B cell (primary cell): ENCODE data around the gene COX20. TPM values are rescaled to one million over a fixed set of nuclear protein-coding genes. Genes with fewer than 3 reads are reported as not detected.

Experiments used
- ATAC-seq: fragments of 200-7000 bp; cut with Tn5 transposase; one replicate; pipeline ENCODE4 v1.10.0; 2021; ENCODE audit warnings: low read depth, mild to moderate bottlenecking, moderate number of reproducible peaks, moderate library complexity
- CTCF ChIA-PET: fragments of 350-600 bp; sonication (Branson Sonifier 250); formaldehyde crosslinking; loops from one replicate; lab custom pipeline; 2021; ENCODE audit warnings: antibody characterized with exemption, inconsistent platforms; lab: Charles Lee
- POLR2A ChIA-PET: fragments of 350-600 bp; sonication (Branson Sonifier 250); formaldehyde crosslinking; loops from one replicate; lab custom pipeline; 2021; ENCODE audit warnings: antibody characterized with exemption; lab: Charles Lee
- DNase-seq: peaks from one replicate; pipeline ENCODE4 v3.0.0; 2013
- H2AFZ ChIP-seq: 2 replicates; pipeline ENCODE4 v1.6.1; 2012; ENCODE audit warnings: mild to moderate bottlenecking, low read depth, low read length; ENCODE audit not compliant: insufficient read depth, poor library complexity, severe bottlenecking
- H3K27ac ChIP-seq, 2 donors: 1 replicate in 1 of 2; 2 replicates in 1 of 2; pipeline ENCODE4 v1.5.1; 2012 to 2013; ENCODE audit warnings: low read length in 2 of 2, mild to moderate bottlenecking in 2 of 2, moderate library complexity in 1 of 2
- H3K27me3 ChIP-seq, 4 experiments: fragments of 200-600 bp in 1 of 4; sonication (generic) in 1 of 4; replicated peaks in 1 of 4; 1 replicate in 2 of 4; 2 replicates in 2 of 4; pipeline versions ENCODE4 v1.6.1 to v1.7.0; 2013 to 2016; ENCODE audit warnings: low read length in 3 of 4, mild to moderate bottlenecking in 2 of 4, mixed read lengths in 1 of 4, moderate library complexity in 1 of 4; ENCODE audit not compliant: insufficient read depth in 4 of 4, control insufficient read depth in 3 of 4; ENCODE audit errors: control extremely low read depth in 1 of 4
- H3K36me3 ChIP-seq, 2 experiments: replicated peaks in 1 of 2; 1 replicate in 1 of 2; 2 replicates in 1 of 2; pipeline versions ENCODE4 v1.6.1 to v1.7.1; 2013; ENCODE audit warnings: low read length in 1 of 2; ENCODE audit not compliant: insufficient read depth in 2 of 2, control insufficient read depth in 1 of 2; ENCODE audit errors: control extremely low read depth in 1 of 2, extremely low read depth in 1 of 2
- H3K4me1 ChIP-seq, 2 donors: fragments of 200-600 bp in 1 of 2; sonication (generic) in 1 of 2; 1 replicate in 1 of 2; 2 replicates in 1 of 2; pipeline versions ENCODE4 v1.5.1 to v1.6.1; 2013 to 2017; ENCODE audit warnings: low read length in 2 of 2; ENCODE audit not compliant: control insufficient read depth in 2 of 2, insufficient read depth in 2 of 2
- H3K4me2 ChIP-seq: replicated peaks from 2 replicates; pipeline ENCODE3; 2012; ENCODE audit warnings: mild to moderate bottlenecking, low read depth, low read length; ENCODE audit not compliant: poor library complexity, severe bottlenecking
- H3K4me3 ChIP-seq, 5 experiments: fragments of 200-600 bp in 1 of 5; sonication (generic) in 1 of 5; 1 replicate in 3 of 5; 2 replicates in 2 of 5; pipeline versions ENCODE4 v1.5.1 to v1.7.0; 2011 to 2016; ENCODE audit warnings: low read length in 4 of 5, mild to moderate bottlenecking in 4 of 5, low read depth in 2 of 5, control low read depth in 1 of 5, moderate library complexity in 1 of 5; ENCODE audit not compliant: insufficient read depth in 1 of 5; ENCODE audit errors: control extremely low read depth in 1 of 5, extremely low read depth in 1 of 5
- H3K79me2 ChIP-seq: fragments of 200-600 bp; sonication (generic); one replicate; pipeline ENCODE4 v1.6.0; 2016; ENCODE audit warnings: low read length; ENCODE audit not compliant: control insufficient read depth, insufficient read depth
- H3K9ac ChIP-seq: fragments of 200-600 bp; sonication (generic); 2 replicates; pipeline ENCODE4 v1.6.1; 2017; ENCODE audit warnings: mild to moderate bottlenecking, low read length, moderate library complexity
- H3K9me3 ChIP-seq, 3 donors: one replicate each; pipeline versions ENCODE4 v1.6.1 to v1.7.1; 2013; ENCODE audit warnings: low read length in 2 of 3; ENCODE audit not compliant: control insufficient read depth in 2 of 3, insufficient read depth in 1 of 3; ENCODE audit errors: control extremely low read depth in 1 of 3
- H4K20me1 ChIP-seq: 2 replicates; pipeline ENCODE4 v1.6.0; 2012; ENCODE audit warnings: mild to moderate bottlenecking, low read length; ENCODE audit not compliant: insufficient read depth, control insufficient read depth, poor library complexity, severe bottlenecking
- H3K27ac Mint-ChIP-seq: one replicate; pipeline ENCODE4 v1.8.0; 2021; ENCODE audit warnings: mixed read lengths
- H3K27me3 Mint-ChIP-seq: one replicate; pipeline ENCODE4 v1.8.0; 2021; ENCODE audit warnings: mixed read lengths
- H3K4me1 Mint-ChIP-seq: one replicate; pipeline ENCODE4 v1.8.0; 2021; ENCODE audit warnings: mixed read lengths
- H3K4me3 Mint-ChIP-seq: one replicate; pipeline ENCODE4 v1.8.0; 2021; ENCODE audit warnings: mixed read lengths
- H3K9me3 Mint-ChIP-seq: one replicate; pipeline ENCODE4 v1.8.0; 2022; ENCODE audit warnings: mixed read lengths; ENCODE audit not compliant: insufficient read depth
- EZH2 ChIP-seq: IDR thresholded peaks from 2 replicates; pipeline ENCODE4 v1.6.1; 2012; ENCODE audit warnings: borderline replicate concordance, low read depth, mild to moderate bottlenecking, moderate library complexity, low read length; ENCODE audit not compliant: insufficient read depth, poor library complexity, severe bottlenecking
- WGBS: methylation state at CpG from one replicate; pipeline ENCODE4 v1.1.5; 2013; ENCODE audit warnings: missing lambda C conversion rate; ENCODE audit not compliant: insufficient coverage; 5-methylcytosine and 5-hydroxymethylcytosine counted together
- intact Hi-C: fragments of 100-400 bp; cut with micrococcal nuclease; formaldehyde crosslinking; loops from one replicate; pipeline ENCODE4 v1.10.0; 2022
- polyA minus RNA-seq: library from RNA; depleted of rRNA, polyadenylated mRNA; stranded (reverse); fragments of >200 nt; gene quantifications from 2 replicates; pipeline ENCODE4 v1.2.3, GENCODE V29; 2012
- polyA plus RNA-seq: library from polyadenylated mRNA; depleted of rRNA; stranded (reverse); fragments of >200 nt; gene quantifications from 2 replicates; pipeline ENCODE4 v1.2.3, GENCODE V29; 2012
- total RNA-seq, 2 donors: library from RNA; stranded (reverse); fragments of 120-200 nt in 1 of 2; gene quantifications; 1 replicate in 1 of 2; 2 replicates in 1 of 2; pipeline versions ENCODE4 v1.2.3 to v1.2.4, GENCODE V29; 2013 to 2022
- TF ChIP-seq, protein P1 (sequence below): fragments of 200-600 bp; IDR thresholded peaks from one replicate; pipeline ENCODE4 v1.8.0; 2022; ENCODE audit warnings: antibody characterized with exemption, mild to moderate bottlenecking

The COX20 gene
- total RNA-seq (35.7 and 37.7 TPM in 2 replicates), polyA plus RNA-seq (24.7 and 40.0 TPM in 2 replicates), polyA minus RNA-seq (7.5 and 9.2 TPM in 2 replicates)
- 31.9 TPM for total RNA-seq (2013)

DNA sequence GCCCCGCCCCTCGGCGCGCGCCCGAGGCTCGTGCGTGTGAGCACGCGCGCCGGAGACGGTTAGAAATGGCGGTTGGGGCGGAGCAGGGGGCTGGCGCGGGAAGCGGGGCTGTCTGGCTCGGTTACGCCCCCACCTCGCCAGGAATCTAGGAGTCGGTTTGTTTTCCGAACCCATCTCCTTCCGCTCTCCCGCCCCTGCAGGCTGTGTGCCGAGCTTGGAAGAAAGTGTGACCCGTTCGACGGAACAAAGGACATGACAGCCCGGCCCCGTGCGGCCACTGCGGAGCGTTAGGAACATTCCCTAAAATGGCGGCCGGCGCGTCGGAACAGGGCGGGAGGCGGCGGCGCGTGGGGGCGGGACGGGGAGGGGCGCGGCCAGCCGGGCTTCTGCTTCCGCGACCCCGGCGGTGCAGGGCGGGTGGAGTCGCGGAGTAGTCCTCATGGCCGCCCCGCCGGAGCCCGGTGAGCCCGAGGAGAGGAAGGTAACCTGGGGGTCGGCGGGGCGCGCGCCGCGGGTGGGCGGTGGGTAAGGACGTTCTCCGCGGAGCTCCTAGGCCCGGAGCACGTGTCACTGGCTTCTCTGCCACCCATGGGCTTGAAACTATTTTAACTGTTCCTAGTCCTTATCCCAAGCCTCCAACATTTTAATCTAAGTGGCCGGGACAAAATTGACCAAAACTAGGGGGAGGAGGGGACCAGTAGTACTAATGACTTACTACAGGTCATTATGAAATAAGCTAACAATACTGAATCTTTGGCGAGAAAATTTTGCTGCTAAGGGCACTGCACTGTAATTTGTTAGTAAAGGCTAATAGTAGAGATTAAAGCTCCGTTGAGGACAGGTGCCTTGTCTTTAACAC lies at the start of gene COX20:
COX20 (plus strand) TSS at position 383 of the 859 bp plus-strand sequence; CDS start at position 440, 57 bp downstream.
- Mint-ChIP-seq H3K9me3 (no peaks in the 10 kb centered on the region), H3K4me1 (peaks cover 59% of the 10 kb centered on the region), H3K4me3 (peak within 1 kb of the TSS; percentile 100), H3K27me3 (no peaks in the 10 kb centered on the region), H3K27ac (peak within 1 kb of the TSS; percentile 100)
- DNase-seq, result peak; percentile 97
- Histone ChIP-seq H3K9ac (peak within 1 kb of the TSS; percentile 93), H3K4me3 (peak within 1 kb of the TSS; percentile 89 to 98 (median 94)), H4K20me1 (no peaks in the 10 kb centered on the region), H3K9me3 (no peaks in the 10 kb centered on the region), H3K36me3 (peaks cover 0 to 4% of the 10 kb centered on the region in 2 experiments), H3K79me2 (peaks cover 26% of the 10 kb centered on the region), H3K4me2 (peak within 1 kb of the TSS; percentile 75), H3K4me1 (peaks cover 21 to 27% of the 10 kb centered on the region in 2 donors), H3K27ac (peak within 1 kb of the TSS; percentile 97), H2AFZ (peak within 1 kb of the TSS; percentile 91), H3K27me3 (no peaks in the 10 kb centered on the region)
- intact Hi-C loops, result loop anchor here (1.0 to 10.0 kb wide), 6 partner anchors 29 to 791 kb away; partner anchors contain the start of gene HNRNPU
- CTCF ChIA-PET, result interaction anchor here (0.6 to 6.4 kb wide), 13 partner anchors 9 to 232 kb away, joined by 3 to 70 read pairs (median 6); partner anchors contain the start of genes DESI2 and HNRNPU
- TF ChIP-seq EZH2, result no peak
- TF ChIP-seq, protein P1, sequence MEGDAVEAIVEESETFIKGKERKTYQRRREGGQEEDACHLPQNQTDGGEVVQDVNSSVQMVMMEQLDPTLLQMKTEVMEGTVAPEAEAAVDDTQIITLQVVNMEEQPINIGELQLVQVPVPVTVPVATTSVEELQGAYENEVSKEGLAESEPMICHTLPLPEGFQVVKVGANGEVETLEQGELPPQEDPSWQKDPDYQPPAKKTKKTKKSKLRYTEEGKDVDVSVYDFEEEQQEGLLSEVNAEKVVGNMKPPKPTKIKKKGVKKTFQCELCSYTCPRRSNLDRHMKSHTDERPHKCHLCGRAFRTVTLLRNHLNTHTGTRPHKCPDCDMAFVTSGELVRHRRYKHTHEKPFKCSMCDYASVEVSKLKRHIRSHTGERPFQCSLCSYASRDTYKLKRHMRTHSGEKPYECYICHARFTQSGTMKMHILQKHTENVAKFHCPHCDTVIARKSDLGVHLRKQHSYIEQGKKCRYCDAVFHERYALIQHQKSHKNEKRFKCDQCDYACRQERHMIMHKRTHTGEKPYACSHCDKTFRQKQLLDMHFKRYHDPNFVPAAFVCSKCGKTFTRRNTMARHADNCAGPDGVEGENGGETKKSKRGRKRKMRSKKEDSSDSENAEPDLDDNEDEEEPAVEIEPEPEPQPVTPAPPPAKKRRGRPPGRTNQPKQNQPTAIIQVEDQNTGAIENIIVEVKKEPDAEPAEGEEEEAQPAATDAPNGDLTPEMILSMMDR, result peak; percentile 13
- POLR2A ChIA-PET, result interaction anchor here (0.6 to 5.4 kb wide), 20 partner anchors 11 to 978 kb away, joined by 3 to 135 read pairs (median 4); partner anchors contain the start of genes CATSPERE, DESI2 and HNRNPU
- peak; percentile 69 for ATAC-seq
- under 1% methylated on average over 69 of the region's 77 CpGs for WGBS
